GM12801 (cell line): Measurements from ENCODE around the gene NTF3.

ENCODE experiments used
- TF ChIP-seq, protein P1 (sequence below): IDR thresholded peaks from one replicate; pipeline ENCODE4 v1.5.1; 2011; ENCODE audit warnings: control low read depth; ENCODE audit not compliant: insufficient read length; ENCODE audit errors: extremely low read depth

Gene NTF3

DNA sequence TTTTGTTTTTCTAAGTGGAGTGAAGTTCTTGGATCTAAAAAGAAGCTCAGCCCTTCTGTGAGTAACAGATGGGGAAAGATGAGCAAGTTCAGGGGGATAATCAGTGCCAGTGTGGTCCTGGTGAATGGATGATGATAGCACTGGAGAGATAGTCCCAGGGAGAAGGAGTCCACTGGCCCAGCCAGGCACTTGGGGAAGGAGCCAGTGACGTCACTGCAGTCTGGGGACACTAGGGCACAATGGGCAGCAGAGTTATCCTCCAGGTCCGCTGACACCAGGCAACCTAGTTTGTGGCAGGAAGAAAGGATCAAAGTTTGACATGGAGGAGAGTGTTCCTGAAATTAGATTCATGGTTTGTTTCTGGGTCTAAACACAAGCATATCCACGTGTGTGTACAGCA is 101.5 kb downstream of the NTF3 start:
- TF ChIP-seq, protein P1, sequence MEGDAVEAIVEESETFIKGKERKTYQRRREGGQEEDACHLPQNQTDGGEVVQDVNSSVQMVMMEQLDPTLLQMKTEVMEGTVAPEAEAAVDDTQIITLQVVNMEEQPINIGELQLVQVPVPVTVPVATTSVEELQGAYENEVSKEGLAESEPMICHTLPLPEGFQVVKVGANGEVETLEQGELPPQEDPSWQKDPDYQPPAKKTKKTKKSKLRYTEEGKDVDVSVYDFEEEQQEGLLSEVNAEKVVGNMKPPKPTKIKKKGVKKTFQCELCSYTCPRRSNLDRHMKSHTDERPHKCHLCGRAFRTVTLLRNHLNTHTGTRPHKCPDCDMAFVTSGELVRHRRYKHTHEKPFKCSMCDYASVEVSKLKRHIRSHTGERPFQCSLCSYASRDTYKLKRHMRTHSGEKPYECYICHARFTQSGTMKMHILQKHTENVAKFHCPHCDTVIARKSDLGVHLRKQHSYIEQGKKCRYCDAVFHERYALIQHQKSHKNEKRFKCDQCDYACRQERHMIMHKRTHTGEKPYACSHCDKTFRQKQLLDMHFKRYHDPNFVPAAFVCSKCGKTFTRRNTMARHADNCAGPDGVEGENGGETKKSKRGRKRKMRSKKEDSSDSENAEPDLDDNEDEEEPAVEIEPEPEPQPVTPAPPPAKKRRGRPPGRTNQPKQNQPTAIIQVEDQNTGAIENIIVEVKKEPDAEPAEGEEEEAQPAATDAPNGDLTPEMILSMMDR = no peak

DNA sequence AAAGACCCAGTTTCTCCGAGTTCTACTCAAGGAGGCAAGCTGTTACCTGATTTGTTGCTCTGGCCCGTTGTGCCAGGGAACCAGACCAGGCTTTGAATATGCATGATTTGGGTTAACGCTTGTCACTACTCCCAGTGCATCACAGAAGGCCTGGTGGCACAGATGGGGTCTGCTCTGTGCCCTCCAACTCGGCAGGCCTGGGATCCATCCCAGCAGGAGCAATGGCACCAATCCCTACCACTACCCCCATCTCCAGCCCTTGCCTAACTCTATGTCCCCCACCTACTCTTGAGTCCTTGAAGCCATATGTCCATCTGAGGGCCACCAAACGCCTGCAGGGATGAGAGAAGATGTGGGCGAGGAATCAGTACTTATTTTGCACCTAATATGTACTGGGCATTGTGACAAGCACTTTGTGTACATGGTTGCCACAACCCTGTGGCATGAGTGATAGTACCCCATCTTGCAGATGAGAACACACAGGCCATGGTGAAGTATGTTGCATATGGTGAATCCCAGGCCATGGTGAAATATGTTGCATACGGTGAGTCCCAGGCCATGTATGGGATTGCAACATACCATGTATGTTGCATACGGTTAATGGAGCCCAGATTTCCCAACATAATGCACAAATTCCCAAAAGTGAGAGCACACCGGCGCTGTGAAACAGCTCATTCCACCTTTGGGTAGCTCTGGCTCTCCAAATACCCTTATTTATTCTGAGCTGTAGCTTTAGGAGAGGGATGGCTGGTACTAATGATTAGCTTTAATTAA is 102.7 kb downstream of the NTF3 start:
- TF ChIP-seq, protein P1 = no peak

DNA sequence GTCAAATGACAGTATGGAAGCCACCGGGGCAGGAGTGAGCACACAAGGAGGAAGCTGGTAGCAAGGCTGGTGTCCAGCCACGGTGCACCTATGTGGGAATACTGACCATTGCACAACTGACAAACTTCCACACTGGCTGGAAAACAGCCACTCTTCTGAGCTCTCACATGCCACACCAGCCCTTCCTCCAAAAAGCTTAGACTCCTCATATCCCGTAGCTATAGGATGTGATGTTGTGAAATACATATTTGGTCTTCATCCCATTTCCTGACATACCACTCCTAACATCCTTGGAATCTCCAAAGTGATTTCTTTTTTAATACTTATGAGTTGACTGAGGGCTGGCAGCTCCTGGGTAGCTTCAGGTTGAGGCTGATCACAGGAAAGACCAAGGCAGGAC is 103.6 kb downstream of the NTF3 start:
- TF ChIP-seq, protein P1 = no peak

DNA sequence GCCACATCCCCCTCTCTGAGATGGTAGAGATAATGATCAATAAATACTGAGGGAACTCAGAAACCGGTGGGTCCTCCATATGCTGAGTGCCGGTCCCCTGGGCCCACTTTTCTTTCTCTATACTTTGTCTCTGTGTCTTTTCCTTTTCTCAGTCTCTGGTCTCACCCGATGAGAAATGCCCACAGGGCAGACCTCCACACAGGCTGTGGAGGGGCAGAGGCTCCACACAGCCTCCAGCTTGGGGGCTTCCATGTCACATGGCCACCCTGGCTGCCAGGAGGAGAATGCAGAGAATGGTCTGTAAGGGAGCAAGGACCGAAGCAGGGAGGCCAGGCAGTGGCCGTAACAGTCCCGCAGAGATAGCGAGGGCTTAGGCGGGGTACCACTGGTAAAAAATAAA is 105.9 kb downstream of the NTF3 start:
- TF ChIP-seq, protein P1 = no peak
